ENCODE results near the gene PRDX6.

PRDX6 gene

DNA sequence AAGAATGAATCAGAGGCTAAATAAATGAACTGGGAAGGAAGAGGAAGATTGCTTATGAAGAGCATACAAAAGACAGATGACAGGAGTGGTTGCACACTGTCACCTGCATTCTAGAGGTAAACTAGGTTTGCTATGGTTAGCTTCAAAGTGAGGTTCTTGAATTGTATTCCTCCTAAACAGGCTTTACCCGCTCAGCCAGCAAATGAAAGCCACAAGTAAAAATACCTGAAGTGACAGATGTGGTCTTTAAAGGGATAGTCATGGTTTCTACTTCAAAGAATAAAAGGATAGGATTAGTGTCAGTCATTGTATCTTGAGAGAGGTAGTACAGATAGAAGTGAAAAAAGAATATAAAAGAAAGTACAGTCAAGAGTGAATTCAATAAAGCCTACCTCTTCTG is 32.4 kb upstream of the PRDX6 start:
- no peak for TF ChIP-seq EZH2phosphoT487 (conservative IDR thresholded peaks at IDR 0.05; ENCODE audit: low read length)
- TF ChIP-seq, protein P1, sequence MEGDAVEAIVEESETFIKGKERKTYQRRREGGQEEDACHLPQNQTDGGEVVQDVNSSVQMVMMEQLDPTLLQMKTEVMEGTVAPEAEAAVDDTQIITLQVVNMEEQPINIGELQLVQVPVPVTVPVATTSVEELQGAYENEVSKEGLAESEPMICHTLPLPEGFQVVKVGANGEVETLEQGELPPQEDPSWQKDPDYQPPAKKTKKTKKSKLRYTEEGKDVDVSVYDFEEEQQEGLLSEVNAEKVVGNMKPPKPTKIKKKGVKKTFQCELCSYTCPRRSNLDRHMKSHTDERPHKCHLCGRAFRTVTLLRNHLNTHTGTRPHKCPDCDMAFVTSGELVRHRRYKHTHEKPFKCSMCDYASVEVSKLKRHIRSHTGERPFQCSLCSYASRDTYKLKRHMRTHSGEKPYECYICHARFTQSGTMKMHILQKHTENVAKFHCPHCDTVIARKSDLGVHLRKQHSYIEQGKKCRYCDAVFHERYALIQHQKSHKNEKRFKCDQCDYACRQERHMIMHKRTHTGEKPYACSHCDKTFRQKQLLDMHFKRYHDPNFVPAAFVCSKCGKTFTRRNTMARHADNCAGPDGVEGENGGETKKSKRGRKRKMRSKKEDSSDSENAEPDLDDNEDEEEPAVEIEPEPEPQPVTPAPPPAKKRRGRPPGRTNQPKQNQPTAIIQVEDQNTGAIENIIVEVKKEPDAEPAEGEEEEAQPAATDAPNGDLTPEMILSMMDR (IDR thresholded peaks at IDR 0.05; ENCODE audit: insufficient read depth, low read length, poor library complexity, severe bottlenecking) = no peak
- H3K9me2 ChIP-seq (replicated peaks; ENCODE audit: insufficient read depth, low read length) = no peaks in the 10 kb centered on the region
- H4K20me1 ChIP-seq (ENCODE audit: low read depth, low read length) = no peaks in the 10 kb centered on the region
- H3F3A ChIP-seq (ENCODE audit: insufficient read depth) = no peaks in the 10 kb centered on the region
- H3K9ac ChIP-seq (ENCODE audit: low read length) = no peak overlapping the region; the same call in 1 of the 2 replicates
- H3K36me3 ChIP-seq (ENCODE audit: low read length) = peaks cover 20% of the 10 kb centered on the region
- H2AFZ ChIP-seq (ENCODE audit: low read depth, low read length, severe bottlenecking) = no peak overlapping the region
- 0 out of 2 replicates have a peak, but pooled peaks cover 12% of the 10 kb centered on the region for H3K79me2 ChIP-seq (ENCODE audit: insufficient read depth, low read length)
- peak overlapping the region; percentile 34 for H3K27ac ChIP-seq (ENCODE audit: low read depth, low read length)
- H3K4me3 ChIP-seq (ENCODE audit: insufficient read depth, low read length, poor library complexity, severe bottlenecking) = no peak overlapping the region
- peak overlapping the region; percentile 33 for H3K4me2 ChIP-seq (ENCODE audit: low read depth, low read length, poor library complexity, severe bottlenecking)
- H3K27me3 ChIP-seq (ENCODE audit: low read length) = no peaks in the 10 kb centered on the region
- H3K9me3 ChIP-seq (ENCODE audit: insufficient read depth, low read length) = no peaks in the 10 kb centered on the region

- Histone ChIP-seq H3K27ac (ENCODE audit: low read depth, low read length) (peak overlapping the region; percentile 34; the same call in 1 of the 2 replicates), H3K79me2 (ENCODE audit: insufficient read depth, low read length) (0 out of 2 replicates have a peak, but pooled peaks cover 12% of the 10 kb centered on the region), H3K4me2 (ENCODE audit: low read depth, low read length, poor library complexity, severe bottlenecking) (peak overlapping the region; percentile 33), H2AFZ (ENCODE audit: low read depth, low read length, severe bottlenecking) (no peak overlapping the region), H3K9ac (ENCODE audit: low read length) (no peak overlapping the region; the same call in 1 of the 2 replicates), H3F3A (ENCODE audit: insufficient read depth) (no peaks in the 10 kb centered on the region), H3K4me3 (ENCODE audit: insufficient read depth, low read length, poor library complexity, severe bottlenecking) (no peak overlapping the region), H3K9me3 (ENCODE audit: insufficient read depth, low read length) (no peaks in the 10 kb centered on the region), H3K9me2 (replicated peaks; ENCODE audit: insufficient read depth, low read length) (no peaks in the 10 kb centered on the region), H3K27me3 (ENCODE audit: low read length) (no peaks in the 10 kb centered on the region), H4K20me1 (ENCODE audit: low read depth, low read length) (no peaks in the 10 kb centered on the region), H3K36me3 (ENCODE audit: low read length) (peaks cover 20% of the 10 kb centered on the region)
- TF ChIP-seq, protein P1 (IDR thresholded peaks at IDR 0.05; ENCODE audit: insufficient read depth, low read length, poor library complexity, severe bottlenecking) = no peak
- no peak for TF ChIP-seq EZH2phosphoT487 (conservative IDR thresholded peaks at IDR 0.05; ENCODE audit: low read length)
Measured at GRCh38 chr1:173445164-173445563, 32.0 kb upstream of the PRDX6 start.

DNA sequence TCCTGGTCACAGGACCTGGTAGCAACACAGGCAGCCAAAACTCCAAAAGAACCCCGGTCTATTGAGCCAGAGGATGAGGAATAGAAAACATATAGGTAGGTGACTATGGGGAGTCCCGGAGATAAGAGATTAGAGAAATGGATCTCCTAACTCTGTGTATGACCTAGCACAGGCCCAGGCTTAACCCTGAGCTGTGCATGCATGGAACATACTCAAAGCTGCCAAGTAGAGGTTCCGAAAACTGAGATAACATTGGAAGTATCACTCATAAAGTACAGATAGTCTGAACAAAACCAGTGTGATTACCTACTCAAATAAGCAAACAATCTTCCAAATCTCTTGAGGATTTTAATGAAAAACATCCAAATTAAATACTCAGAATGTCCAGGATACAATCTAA is 31.5 kb upstream of the PRDX6 start:
- H3K27ac ChIP-seq (ENCODE audit: low read depth, low read length) = no peak overlapping the region

More for the DNA sequence above, 31.5 kb upstream of the PRDX6 start:
- Histone ChIP-seq H3F3A (ENCODE audit: insufficient read depth) (no peaks in the 10 kb centered on the region; the same call in 1 of the 2 replicates), H3K27me3 (ENCODE audit: low read length) (no peaks in the 10 kb centered on the region), H3K9me3 (ENCODE audit: insufficient read depth, low read length) (no peaks in the 10 kb centered on the region), H4K20me1 (ENCODE audit: low read depth, low read length) (no peaks in the 10 kb centered on the region), H3K9me2 (replicated peaks; ENCODE audit: insufficient read depth, low read length) (no peaks in the 10 kb centered on the region), H3K4me2 (ENCODE audit: low read depth, low read length, poor library complexity, severe bottlenecking) (peak overlapping the region; percentile 33), H3K4me3 (ENCODE audit: insufficient read depth, low read length, poor library complexity, severe bottlenecking) (no peak overlapping the region), H3K36me3 (ENCODE audit: low read length) (peaks cover 20% of the 10 kb centered on the region), H3K9ac (ENCODE audit: low read length) (no peak overlapping the region), H3K79me2 (ENCODE audit: insufficient read depth, low read length) (0 out of 2 replicates have a peak, but pooled peaks cover 12% of the 10 kb centered on the region), H2AFZ (ENCODE audit: low read depth, low read length, severe bottlenecking) (no peak overlapping the region)
- TF ChIP-seq, protein P1 (IDR thresholded peaks at IDR 0.05; ENCODE audit: insufficient read depth, low read length, poor library complexity, severe bottlenecking) = no peak
- TF ChIP-seq EZH2phosphoT487 (conservative IDR thresholded peaks at IDR 0.05; ENCODE audit: low read length) = no peak
